HepG2 (cell line): Measurements from ENCODE around the gene CCT4. TPM values are rescaled to one million over a fixed set of nuclear protein-coding genes. Genes with fewer than 3 reads are reported as not detected.

Experiments used
- ARNTL ChIP-seq: sonication (generic); formaldehyde crosslinking; IDR thresholded peaks from 2 replicates; pipeline ENCODE4 v1.4.0; 2020; ENCODE audit warnings: mild to moderate bottlenecking, missing genetic modification reagents
- ATF5 ChIP-seq: sonication (generic); formaldehyde crosslinking; IDR thresholded peaks from 2 replicates; pipeline ENCODE4 v1.4.0; 2020; ENCODE audit warnings: mild to moderate bottlenecking, low read depth, missing genetic modification reagents
- BRD4 ChIP-seq: sonication (generic); formaldehyde crosslinking; IDR thresholded peaks from 2 replicates; pipeline ENCODE4 v1.4.0; 2020; ENCODE audit warnings: missing genetic modification reagents
- FOXM1 ChIP-seq: sonication (generic); formaldehyde crosslinking; IDR thresholded peaks from 2 replicates; pipeline ENCODE4 v1.5.0; 2020; ENCODE audit warnings: missing genetic modification reagents
- GATAD1 ChIP-seq: IDR thresholded peaks from 2 replicates; pipeline ENCODE4 v1.6.1; 2016; ENCODE audit warnings: missing genetic modification reagents, missing compliant biosample characterization
- HOXA5 ChIP-seq: sonication (generic); formaldehyde crosslinking; IDR thresholded peaks from 2 replicates; pipeline ENCODE4 v1.4.0; 2020; ENCODE audit warnings: missing genetic modification reagents
- IKZF5 ChIP-seq: IDR thresholded peaks from 2 replicates; pipeline ENCODE4 v1.6.1; 2018; ENCODE audit warnings: missing genetic modification reagents, mild to moderate bottlenecking, missing compliant biosample characterization
- KDM4B ChIP-seq: sonication (generic); formaldehyde crosslinking; IDR thresholded peaks from 2 replicates; pipeline ENCODE4 v1.4.0; 2020; ENCODE audit warnings: missing genetic modification reagents
- MIER3 ChIP-seq: IDR thresholded peaks from 2 replicates; pipeline ENCODE4 v1.6.1; 2016; ENCODE audit warnings: missing compliant biosample characterization, borderline replicate concordance
- NFIC ChIP-seq: IDR thresholded peaks from 2 replicates; pipeline ENCODE4 v1.6.1; 2012; ENCODE audit warnings: mild to moderate bottlenecking, low read length, inconsistent platforms
- PCBP2 ChIP-seq: fragments of 200-400 bp; formaldehyde crosslinking; optimal IDR thresholded peaks from 2 replicates; pipeline ENCODE3; 2018; ENCODE audit warnings: low read length, low read depth; ENCODE audit not compliant: poor library complexity, severe bottlenecking
- RBAK ChIP-seq: sonication (generic); formaldehyde crosslinking; IDR thresholded peaks from 2 replicates; pipeline ENCODE4 v1.5.1; 2020; ENCODE audit warnings: mild to moderate bottlenecking, missing genetic modification reagents
- SMAD9 ChIP-seq: sonication (generic); formaldehyde crosslinking; IDR thresholded peaks from 2 replicates; pipeline ENCODE4 v1.5.1; 2020; ENCODE audit warnings: mild to moderate bottlenecking, missing genetic modification reagents
- SNAPC2 ChIP-seq: sonication (generic); formaldehyde crosslinking; IDR thresholded peaks from 2 replicates; pipeline ENCODE4 v1.8.1; 2022; ENCODE audit warnings: mild to moderate bottlenecking, missing genetic modification reagents
- SP140L ChIP-seq: sonication (generic); formaldehyde crosslinking; IDR thresholded peaks from 2 replicates; pipeline ENCODE4 v1.4.0; 2020; ENCODE audit warnings: missing genetic modification reagents, borderline replicate concordance
- TBP ChIP-seq: sonication (generic); formaldehyde crosslinking; IDR thresholded peaks from 2 replicates; pipeline ENCODE4 v1.5.0; 2020; ENCODE audit warnings: missing genetic modification reagents
- TEF ChIP-seq: sonication (generic); formaldehyde crosslinking; IDR thresholded peaks from 2 replicates; pipeline ENCODE4 v1.5.0; 2020; ENCODE audit warnings: missing genetic modification reagents
- XRCC5 ChIP-seq: fragments of 200-400 bp; formaldehyde crosslinking; optimal IDR thresholded peaks from 2 replicates; pipeline ENCODE3; 2017; ENCODE audit warnings: mild to moderate bottlenecking, low read length
- ZBTB3 ChIP-seq: sonication (generic); formaldehyde crosslinking; IDR thresholded peaks from 2 replicates; pipeline ENCODE4 v1.4.0; 2020; ENCODE audit warnings: low read depth, mild to moderate bottlenecking, moderate library complexity, missing genetic modification reagents, borderline replicate concordance
- ZNF101 ChIP-seq: sonication (generic); formaldehyde crosslinking; IDR thresholded peaks from 2 replicates; pipeline ENCODE4 v1.4.0; 2020; ENCODE audit warnings: mild to moderate bottlenecking, low read depth, missing genetic modification reagents, borderline replicate concordance
- ZNF362 ChIP-seq: sonication (generic); formaldehyde crosslinking; IDR thresholded peaks from 2 replicates; pipeline ENCODE4 v1.4.0; 2020; ENCODE audit warnings: missing genetic modification reagents, mild to moderate bottlenecking, borderline replicate concordance
- ZNF530 ChIP-seq: sonication (generic); formaldehyde crosslinking; IDR thresholded peaks from 2 replicates; pipeline ENCODE4 v1.5.0; 2020; ENCODE audit warnings: low read depth, mild to moderate bottlenecking, missing genetic modification reagents
- ZNF547 ChIP-seq: sonication (generic); formaldehyde crosslinking; IDR thresholded peaks from 2 replicates; pipeline ENCODE4 v1.5.1; 2020; ENCODE audit warnings: mild to moderate bottlenecking, missing genetic modification reagents
- ZNF567 ChIP-seq: sonication (generic); formaldehyde crosslinking; IDR thresholded peaks from 2 replicates; pipeline ENCODE4 v1.8.1; 2023; ENCODE audit warnings: mild to moderate bottlenecking, missing genetic modification reagents, borderline replicate concordance
- ZNF597 ChIP-seq: sonication (generic); formaldehyde crosslinking; IDR thresholded peaks from 2 replicates; pipeline ENCODE4 v1.5.0; 2020; ENCODE audit warnings: missing genetic modification reagents
- ZNF747 ChIP-seq: sonication (generic); formaldehyde crosslinking; IDR thresholded peaks from 2 replicates; pipeline ENCODE4 v1.8.1; 2023; ENCODE audit warnings: missing genetic modification reagents, mild to moderate bottlenecking, borderline replicate concordance
- polyA plus RNA-seq, 8 experiments: library from polyadenylated mRNA; depleted of rRNA in 3 of 8; stranded (reverse) in 7 of 8; unstranded in 1 of 8; fragments of >200 nt; fragmentation: Illumina TruSeq in 4 of 8; extraction: Trizol in 4 of 8; gene quantifications; 2 replicates each; pipeline versions ENCODE4 v1.2.1 to v1.2.3, GENCODE V29; 2011 to 2016; ENCODE audit warnings: low read depth in 4 of 8, missing spikeins in 1 of 8, mixed read lengths in 1 of 8; ENCODE audit not compliant: insufficient read depth in 1 of 8
- total RNA-seq, 5 experiments: library from RNA; depleted of rRNA; stranded (reverse); fragments of >200 nt; fragmentation: Illumina TruSeq; extraction: Trizol; gene quantifications; 2 replicates each; pipeline ENCODE4 v1.2.3, GENCODE V29; 2016; ENCODE audit warnings: low read depth in 1 of 5

The CCT4 gene
- total and polyA plus RNA-seq, 2 of the 13 experiments (the other 11 are each of a cell fraction or from before 2014, with no cell fraction given) = 138 to 340 TPM

GRCh38 chr2:61853847-61854563, 34.5 kb downstream of the CCT4 start, which contains the start of gene FAM161A (continued):
- TF ChIP-seq ZNF362 = no peak
- TF ChIP-seq TBP (CRISPR knock-in tag) = no peak
- no peak; the same call in 1 of the 2 replicates for TF ChIP-seq BRD4 (CRISPR knock-in tag)
- no peak for TF ChIP-seq ATF5 (CRISPR knock-in tag)
- peak; percentile 73; the same call in 1 of the 2 replicates for TF ChIP-seq TEF (CRISPR knock-in tag)
- peak; percentile 11; the same call in 1 of the 2 replicates for TF ChIP-seq MIER3
- 0 out of 2 replicates have a peak, but pooled peaks have one; percentile 24 for TF ChIP-seq RBAK
- peak; percentile 72; the same call in 1 of the 2 replicates for TF ChIP-seq ZBTB3 (CRISPR knock-in tag)
- no peak for TF ChIP-seq ZNF101 (CRISPR knock-in tag)
- peak; percentile 75 for TF ChIP-seq ZNF747 (CRISPR knock-in tag)
- peak; percentile 74; the same call in 1 of the 2 replicates for TF ChIP-seq ZNF547 (CRISPR knock-in tag)
- TF ChIP-seq GATAD1 (CRISPR knock-in tag) = peak; percentile 65; the same call in 1 of the 2 replicates
- no peak; the same call in 1 of the 2 replicates for TF ChIP-seq IKZF5
- peak; percentile 50 for TF ChIP-seq XRCC5
- TF ChIP-seq ARNTL = peak; percentile 64
- peak; percentile 49; the same call in 1 of the 2 replicates for TF ChIP-seq SNAPC2 (CRISPR knock-in tag)
- TF ChIP-seq ZNF567 (CRISPR knock-in tag) = no peak; the same call in 1 of the 2 replicates
- no peak for TF ChIP-seq NFIC
- peak; percentile 46; the same call in 1 of the 2 replicates for TF ChIP-seq SP140L
- TF ChIP-seq FOXM1 (CRISPR knock-in tag) = no peak
- no peak; the same call in 1 of the 2 replicates for TF ChIP-seq KDM4B
- TF ChIP-seq ZNF530 (CRISPR knock-in tag) = no peak
- 0 out of 2 replicates have a peak, but pooled peaks have one; percentile 46 for TF ChIP-seq ZNF597 (CRISPR knock-in tag)
- TF ChIP-seq HOXA5 (CRISPR knock-in tag) = peak; percentile 84
- TF ChIP-seq SMAD9 (CRISPR knock-in tag) = peak; percentile 34; the same call in 1 of the 2 replicates
- no peak for TF ChIP-seq PCBP2
